Neural cell (in vitro differentiated cells): ENCODE measurements around the gene PABPN1L. TPM values are rescaled to one million over a fixed set of nuclear protein-coding genes. Genes with fewer than 3 reads are reported as not detected.

Source experiments
- H2AFZ ChIP-seq: fragments of 200-600, 300-800 bp; sonication (generic), shearing (Covaris generic); 2 replicates; pipeline ENCODE4 v1.6.0; 2014; ENCODE audit warnings: low read depth, mild to moderate bottlenecking, antibody characterized with exemption, low read length, moderate library complexity
- H3F3A ChIP-seq: fragments of 200-600 bp; shearing (Covaris generic); 2 replicates; pipeline ENCODE4 v1.6.1; 2016; ENCODE audit warnings: mild to moderate bottlenecking, moderate library complexity, mixed read lengths, antibody characterized with exemption, low read length; ENCODE audit not compliant: insufficient read depth, poor library complexity, severe bottlenecking
- H3K27ac ChIP-seq: fragments of 200-600, 300-800 bp; sonication (generic), shearing (Covaris generic); 2 replicates; pipeline ENCODE4 v1.5.1; 2014; ENCODE audit warnings: mild to moderate bottlenecking, low read length, moderate library complexity
- H3K27me3 ChIP-seq: fragments of 300-800, 200-600 bp; sonication (generic), shearing (Covaris generic); 2 replicates; pipeline ENCODE4 v1.6.0; 2014; ENCODE audit warnings: mild to moderate bottlenecking, low read depth, low read length, moderate library complexity; ENCODE audit not compliant: insufficient read depth
- H3K36me3 ChIP-seq: fragments of 300-800, 200-600 bp; sonication (generic), shearing (Covaris generic); 2 replicates; pipeline ENCODE4 v1.5.1; 2014; ENCODE audit warnings: mild to moderate bottlenecking, antibody characterized with exemption, low read length, moderate library complexity; ENCODE audit not compliant: insufficient read depth
- H3K4me2 ChIP-seq: fragments of 300-800, 200-600 bp; sonication (generic), shearing (Covaris generic); 2 replicates; pipeline ENCODE4 v1.6.0; 2014; ENCODE audit warnings: mild to moderate bottlenecking, low read length
- H3K4me3 ChIP-seq: fragments of 300-800, 200-600 bp; sonication (generic), shearing (Covaris generic); 2 replicates; pipeline ENCODE4 v1.5.1; 2014; ENCODE audit warnings: mild to moderate bottlenecking, low read length, moderate library complexity
- H3K79me2 ChIP-seq: fragments of 200-600 bp; shearing (Covaris generic); replicated peaks from 2 replicates; pipeline ENCODE4 v1.6.0; 2014; ENCODE audit warnings: mild to moderate bottlenecking, low read length, moderate library complexity; ENCODE audit not compliant: insufficient read depth
- H3K9ac ChIP-seq: fragments of 300-800, 200-600 bp; sonication (generic), shearing (Covaris generic); 2 replicates; pipeline ENCODE4 v1.6.1; 2016; ENCODE audit warnings: mild to moderate bottlenecking, low read length, mixed read lengths
- H3K9me2 ChIP-seq: fragments of 200-600 bp; shearing (Covaris generic); 2 replicates; pipeline ENCODE4 v1.6.1; 2016; ENCODE audit warnings: mild to moderate bottlenecking, low read length, mixed read lengths; ENCODE audit not compliant: insufficient read depth
- H3K9me3 ChIP-seq: fragments of 200-600, 300-800 bp; sonication (generic), shearing (Covaris generic); 2 replicates; pipeline ENCODE4 v1.6.1; 2016; ENCODE audit warnings: mild to moderate bottlenecking, mixed run types, low read length, moderate library complexity, mixed read lengths
- H4K20me1 ChIP-seq: fragments of 200-600 bp; shearing (Covaris generic); 2 replicates; pipeline ENCODE4 v1.6.1; 2016; ENCODE audit warnings: mild to moderate bottlenecking, mixed run types; ENCODE audit not compliant: insufficient read depth
- CTCF ChIP-seq: fragments of 450-650 bp; IDR thresholded peaks from 2 replicates; pipeline ENCODE4 v1.5.1; 2014; ENCODE audit warnings: antibody characterized with exemption, mild to moderate bottlenecking, moderate library complexity; ENCODE audit not compliant: poor library complexity, severe bottlenecking
- EP300 ChIP-seq: fragments of 450-650 bp; conservative IDR thresholded peaks from 2 replicates; pipeline ENCODE4 v1.6.1; 2014; ENCODE audit warnings: antibody characterized with exemption, mild to moderate bottlenecking, moderate library complexity; ENCODE audit not compliant: poor library complexity, severe bottlenecking
- EZH2 ChIP-seq: fragments of 200-600, 300-800 bp; shearing (Covaris generic), sonication (generic); IDR thresholded peaks from 2 replicates; pipeline ENCODE4 v1.6.1; 2014; ENCODE audit warnings: antibody characterized with exemption, low read length, borderline replicate concordance, mild to moderate bottlenecking; ENCODE audit not compliant: insufficient read depth, poor library complexity, severe bottlenecking
- MXI1 ChIP-seq: fragments of 450-650 bp; conservative IDR thresholded peaks from 2 replicates; pipeline ENCODE4 v1.6.1; 2014; ENCODE audit warnings: antibody characterized with exemption, mild to moderate bottlenecking; ENCODE audit not compliant: poor library complexity, severe bottlenecking
- POLR2AphosphoS5 ChIP-seq: IDR thresholded peaks from 2 replicates; pipeline ENCODE4 v1.6.1; 2012
- RAD21 ChIP-seq: fragments of 450-650 bp; conservative IDR thresholded peaks from 2 replicates; pipeline ENCODE4 v1.6.1; 2014; ENCODE audit warnings: antibody characterized with exemption, mild to moderate bottlenecking, moderate library complexity
- REST ChIP-seq: IDR thresholded peaks from 2 replicates; pipeline ENCODE4 v1.6.1; 2012; ENCODE audit warnings: borderline replicate concordance
- SMC3 ChIP-seq: fragments of 450-650 bp; conservative IDR thresholded peaks from 2 replicates; pipeline ENCODE4 v1.6.1; 2014; ENCODE audit warnings: antibody characterized with exemption, mild to moderate bottlenecking, moderate library complexity; ENCODE audit not compliant: poor library complexity
- TAF1 ChIP-seq: IDR thresholded peaks from 2 replicates; pipeline ENCODE4 v1.6.1; 2012; ENCODE audit warnings: low read depth
- polyA plus RNA-seq: library from polyadenylated mRNA; depleted of rRNA; stranded (reverse); fragments of >200 nt; gene quantifications from 2 replicates; pipeline ENCODE4 v1.2.3, GENCODE V29; 2014

PABPN1L gene
- polyA plus RNA-seq, 1 donor from 2014 or later, result 0.20 TPM

GRCh38 chr16:88910284-88911135 is 44.0 kb upstream of the PABPN1L start:
- Histone ChIP-seq H3K27me3 (no peaks in the 10 kb centered on the region), H3K9ac (no peak overlapping the region), H3K9me2 (no peaks in the 10 kb centered on the region), H3K4me2 (no peak overlapping the region), H2AFZ (no peak overlapping the region), H3K4me3 (no peak overlapping the region), H3K36me3 (no peaks in the 10 kb centered on the region), H3K79me2 (no peaks in the 10 kb centered on the region), H3F3A (no peaks in the 10 kb centered on the region), H3K27ac (no peak overlapping the region), H4K20me1 (no peaks in the 10 kb centered on the region), H3K9me3 (no peaks in the 10 kb centered on the region)
- TF ChIP-seq POLR2AphosphoS5, result no peak
- no peak for TF ChIP-seq CTCF
- no peak for TF ChIP-seq MXI1

GRCh38 chr16:88909431-88910210 is 43.2 kb upstream of the PABPN1L start:
- Histone ChIP-seq H3K27me3 (no peaks in the 10 kb centered on the region), H2AFZ (no peak overlapping the region), H3K9me2 (no peaks in the 10 kb centered on the region), H3K9me3 (no peaks in the 10 kb centered on the region), H3K4me2 (no peak overlapping the region), H3K27ac (no peak overlapping the region), H3K9ac (no peak overlapping the region), H3K36me3 (no peaks in the 10 kb centered on the region), H3F3A (no peaks in the 10 kb centered on the region), H3K4me3 (no peak overlapping the region), H3K79me2 (no peaks in the 10 kb centered on the region), H4K20me1 (no peaks in the 10 kb centered on the region)
- TF ChIP-seq MXI1 (no peak), POLR2AphosphoS5 (no peak), SMC3 (no peak), RAD21 (no peak), REST (no peak), EZH2 (no peak), EP300 (no peak), TAF1 (no peak), CTCF (no peak)
